ENCODE data around the gene ZDHHC5. TPM values are rescaled to one million over a fixed set of nuclear protein-coding genes. Genes with fewer than 3 reads are reported as not detected.
A peak's percentile ranks its signal among the peaks of the same experiment; 100 is the strongest.

Gene ZDHHC5
- polyA plus RNA-seq, 2 of the 4 experiments (the other 2 are of a cell fraction) = 44.1 to 63.8 TPM

GRCh38 chr11:57657194-57658022 is 10.5 kb upstream of the ZDHHC5 start, which contains the start of gene CLP1 (continued):
- no peak for TF ChIP-seq HOXB5 (CRISPR knock-in tag; IDR thresholded peaks at IDR 0.05)
- no peak for TF ChIP-seq ELK1 (IDR thresholded peaks at IDR 0.05; ENCODE audit: low read depth, low read length)
- no peak for TF ChIP-seq MAFK (IDR thresholded peaks at IDR 0.05; ENCODE audit: partially characterized antibody)
- no peak for TF ChIP-seq ZFP36 (IDR thresholded peaks at IDR 0.05; ENCODE audit: borderline replicate concordance, partially characterized antibody)
- no peak for TF ChIP-seq HES2 (IDR thresholded peaks at IDR 0.05)
- no peak for TF ChIP-seq BHLHE40 (IDR thresholded peaks at IDR 0.05; ENCODE audit: low read depth, low read length)
- peak; percentile 44 for TF ChIP-seq POLR2A (IDR thresholded peaks at IDR 0.05; ENCODE audit: low read length)
- TF ChIP-seq NFE2L2 (conservative IDR thresholded peaks at IDR 0.05; ENCODE audit: low read length) = no peak
- TF ChIP-seq ESRRA (IDR thresholded peaks at IDR 0.05; ENCODE audit: borderline replicate concordance, low read length) = no peak
- no peak for TF ChIP-seq SREBF2 (IDR thresholded peaks at IDR 0.05)
- TF ChIP-seq CBX2 (IDR thresholded peaks at IDR 0.05; ENCODE audit: borderline replicate concordance, low read depth) = no peak
- no peak for TF ChIP-seq HOXB13 (CRISPR knock-in tag; IDR thresholded peaks at IDR 0.05; ENCODE audit: low read depth)
- 0 out of 2 replicates have a peak, but pooled peaks have one; percentile 46 for TF ChIP-seq TP53 (CRISPR knock-in tag; IDR thresholded peaks at IDR 0.05)
- TF ChIP-seq FOXS1 (CRISPR knock-in tag; IDR thresholded peaks at IDR 0.05) = no peak
- no peak for TF ChIP-seq CEBPB (IDR thresholded peaks at IDR 0.05)
- no peak for TF ChIP-seq JUNB (IDR thresholded peaks at IDR 0.05)
- no peak for TF ChIP-seq RNF2 (IDR thresholded peaks at IDR 0.05; ENCODE audit: borderline replicate concordance, low read depth)
- peak; percentile 64 for TF ChIP-seq E2F6 (IDR thresholded peaks at IDR 0.05; ENCODE audit: borderline replicate concordance, low read depth)
- TF ChIP-seq ZC3H11A (IDR thresholded peaks at IDR 0.05) = no peak
- TF ChIP-seq MYC (IDR thresholded peaks at IDR 0.05; ENCODE audit: borderline replicate concordance, low read length) = peak; percentile 97
- no peak for TF ChIP-seq EP300 (IDR thresholded peaks at IDR 0.05)
- TF ChIP-seq PBX3 (IDR thresholded peaks at IDR 0.05) = peak; percentile 58; the same call in 1 of the 2 replicates
- no peak for TF ChIP-seq KDM1A (IDR thresholded peaks at IDR 0.05; ENCODE audit: low read depth)
- TF ChIP-seq TFCP2L1 (CRISPR knock-in tag; IDR thresholded peaks at IDR 0.05) = no peak
- no peak for TF ChIP-seq ZSCAN20 (CRISPR knock-in tag; IDR thresholded peaks at IDR 0.05)
- peak; percentile 51; the same call in 1 of the 2 replicates for TF ChIP-seq USF2 (IDR thresholded peaks at IDR 0.05)
- TF ChIP-seq RARB (CRISPR knock-in tag; IDR thresholded peaks at IDR 0.05) = no peak
- TF ChIP-seq POLR2AphosphoS2 (conservative IDR thresholded peaks at IDR 0.05; ENCODE audit: low read length) = no peak
- TF ChIP-seq SMC3 (IDR thresholded peaks at IDR 0.05) = no peak
- TF ChIP-seq ATOH8 (CRISPR knock-in tag; IDR thresholded peaks at IDR 0.05; ENCODE audit: low read depth) = no peak
- no peak for TF ChIP-seq CTCF (IDR thresholded peaks at IDR 0.05)
- no peak for TF ChIP-seq NR3C1 (IDR thresholded peaks at IDR 0.05)
- TF ChIP-seq MAZ (IDR thresholded peaks at IDR 0.05; ENCODE audit: borderline replicate concordance, low read depth, low read length) = no peak; the same call in 1 of the 2 replicates
- peak; percentile 96 for TF ChIP-seq MAX (IDR thresholded peaks at IDR 0.05)
- no peak for TF ChIP-seq HDAC2 (IDR thresholded peaks at IDR 0.05)
- no peak for TF ChIP-seq ZNF302 (CRISPR knock-in tag; IDR thresholded peaks at IDR 0.05)
- TF ChIP-seq EHF (CRISPR knock-in tag; IDR thresholded peaks at IDR 0.05) = no peak
